ENCODE measurements around the gene PCP4L1. TPM values are rescaled to one million over a fixed set of nuclear protein-coding genes. Genes with fewer than 3 reads are reported as not detected.
"Not testable (repeated sequence)": the region's sequence is repeated elsewhere in the genome, so short reads cannot be mapped to it uniquely, and the experiment has no call there.

PCP4L1 gene
- total RNA-seq, 1 donor from 2014 or later: 0.17 TPM

GRCh38 chr1:161305867-161306519, 47.4 kb downstream of the PCP4L1 start:
- intact Hi-C loops (cut with micrococcal nuclease): loop anchor here (10.0 kb wide), 1 partner anchor 81 kb away; the partner anchor contains the start of genes APOA2 and TOMM40L
- ATAC-seq (peak; percentile 95), DNase-seq (peak; percentile 83)

- intact Hi-C loops (cut with micrococcal nuclease): loop anchor here (10.0 kb wide), 1 partner anchor 82 kb away; the partner anchor contains the start of genes APOA2 and TOMM40L
- DNase-seq (no peak), ATAC-seq (peak; percentile 33)
Measured at GRCh38 chr1:161307230-161307768, 48.8 kb downstream of the PCP4L1 start.

- no peak for DNase-seq
- ATAC-seq: no peak
- intact Hi-C loops (cut with micrococcal nuclease): loop anchor here (10.0 kb wide), 1 partner anchor 83 kb away; the partner anchor contains the start of genes APOA2 and TOMM40L
Measured at GRCh38 chr1:161307892-161308638, 49.5 kb downstream of the PCP4L1 start.

GRCh38 chr1:161309868-161310267, 51.3 kb downstream of the PCP4L1 start, which contains the start of gene MPZ:
Gene MPZ, minus strand, starts transcription at chr1:161309968. Its CDS starts 63 bp downstream, at chr1:161309905.
- intact Hi-C loops (cut with micrococcal nuclease): loop anchor here (10.0 kb wide), 1 partner anchor 85 kb away; the partner anchor contains the start of genes APOA2 and TOMM40L
- DNase-seq: no peak
- no peak for ATAC-seq

- ATAC-seq: no peak
- intact Hi-C loops (cut with micrococcal nuclease): no loop called here
- no peak for DNase-seq
Measured at GRCh38 chr1:161311595-161312181, 53.1 kb downstream of the PCP4L1 start.

GRCh38 chr1:161313554-161314200, 55.1 kb downstream of the PCP4L1 start:
- DNase-seq (no peak), ATAC-seq (peak; percentile 41)
- intact Hi-C loops (cut with micrococcal nuclease): no loop called here

GRCh38 chr1:161314201-161314981, 55.8 kb downstream of the PCP4L1 start, which contains the start of gene SDHC:
Gene SDHC, plus strand, starts transcription at chr1:161314381. Its CDS starts 25 bp downstream, at chr1:161314406.
- ATAC-seq (peak; percentile 100), DNase-seq (peak; percentile 93)
- intact Hi-C loops (cut with micrococcal nuclease): no loop called here

GRCh38 chr1:161315841-161316674, 57.5 kb downstream of the PCP4L1 start:
- intact Hi-C loops (cut with micrococcal nuclease): not testable (repeated sequence)

GRCh38 chr1:161324020-161324419, 65.5 kb downstream of the PCP4L1 start:
- ATAC-seq (no peak), DNase-seq (no peak)
- intact Hi-C loops (cut with micrococcal nuclease): no loop called here

More at GRCh38 chr1:161315841-161316674, 57.5 kb downstream of the PCP4L1 start:
- ATAC-seq, DNase-seq: not testable (repeated sequence)

- ATAC-seq (no peak), DNase-seq (no peak)
- intact Hi-C loops (cut with micrococcal nuclease): no loop called here
Measured at GRCh38 chr1:161330346-161330745, 71.8 kb downstream of the PCP4L1 start.

GRCh38 chr1:161333166-161333565, 74.6 kb downstream of the PCP4L1 start:
- intact Hi-C loops (cut with micrococcal nuclease): no loop called here
- ATAC-seq: no peak
- DNase-seq: no peak

Small RNAs within 50 kb of the gene (microRNA-seq; reads per million reads assigned to microRNA genes)
- gene MIR5187 (ENCODE audit: borderline number of aligned reads): not detected

Other genes with a start within 250 kb of the PCP4L1 start
- gene F11R, start 237.6 kb upstream of the PCP4L1 start, total RNA-seq: 8.3 TPM
- 15.4 TPM for gene TSTD1, start 219.8 kb upstream of the PCP4L1 start, total RNA-seq
- 30.3 TPM for gene USF1, start 212.8 kb upstream of the PCP4L1 start, total RNA-seq
- 3.7 TPM for gene ARHGAP30, start 188.9 kb upstream of the PCP4L1 start, total RNA-seq
- not detected for gene NECTIN4, start 169.2 kb upstream of the PCP4L1 start, total RNA-seq
- gene KLHDC9, start 160.4 kb upstream of the PCP4L1 start, total RNA-seq: 5.2 TPM
- 64.8 TPM for gene PFDN2, start 140.7 kb upstream of the PCP4L1 start, total RNA-seq
- 33.0 TPM for gene NIT1, start 140.6 kb upstream of the PCP4L1 start, total RNA-seq
- gene DEDD, start 126.1 kb upstream of the PCP4L1 start, total RNA-seq: 29.3 TPM
- 78.0 TPM for gene UFC1, start 104.8 kb upstream of the PCP4L1 start, total RNA-seq
- gene USP21, start 99.2 kb upstream of the PCP4L1 start, total RNA-seq: 22.9 TPM
- gene PPOX, start 92.3 kb upstream of the PCP4L1 start, total RNA-seq: 10.7 TPM
- gene B4GALT3, start 81.2 kb upstream of the PCP4L1 start, total RNA-seq: 23.6 TPM
- gene ADAMTS4, start 59.7 kb upstream of the PCP4L1 start, total RNA-seq: 7.2 TPM
- gene NDUFS2, start 56.4 kb upstream of the PCP4L1 start, total RNA-seq: 335 TPM
- 24.8 TPM for gene FCER1G, start 43.5 kb upstream of the PCP4L1 start, total RNA-seq
- not detected for gene APOA2, start 35.1 kb upstream of the PCP4L1 start, total RNA-seq
- gene TOMM40L, start 32.7 kb upstream of the PCP4L1 start, total RNA-seq: 41.8 TPM
- gene NR1I3, start 20.5 kb upstream of the PCP4L1 start, total RNA-seq: not detected
- 3.8 TPM for gene MPZ, start 51.2 kb downstream of the PCP4L1 start, total RNA-seq
- 415 TPM for gene SDHC, start 55.6 kb downstream of the PCP4L1 start, total RNA-seq
- gene CFAP126, start 109.1 kb downstream of the PCP4L1 start, total RNA-seq: not detected
- 19.9 TPM for gene FCGR2A, start 246.7 kb downstream of the PCP4L1 start, total RNA-seq

All from left ventricle myocardium superior (tissue), 1 donor.